ENCODE measurements around the gene CLIC4. TPM values are rescaled to one million over a fixed set of nuclear protein-coding genes. Genes with fewer than 3 reads are reported as not detected.

CLIC4 gene
- total RNA-seq, 4 donors from 2014 or later: 399 to 688 (median 564) TPM

GRCh38 chr1:24743404-24744211, 1.6 kb upstream of the CLIC4 start:
- DNase-seq (ENCODE audit: low spot score in 2 of 2): peak in 1 of 2 donors; percentile 1

GRCh38 chr1:24745711-24746413, 615 bp downstream of the CLIC4 start:
- Histone ChIP-seq H3K4me3 (peak overlapping the region; percentile 68 to 89 (median 85)), H3K27me3 (no peaks in the 10 kb centered on the region), H3K36me3 (no peaks in the 10 kb centered on the region), H3K9me3 (no peaks in the 10 kb centered on the region), H3K4me1 (peaks cover 0 to 56% (median 31%) of the 10 kb centered on the region in 4 donors), H3K27ac (peak overlapping the region; percentile 94 to 99 (median 96))
- DNase-seq (ENCODE audit: low spot score in 2 of 2): peak; percentile 67 to 84
- TF ChIP-seq POLR2A (IDR thresholded peaks at IDR 0.05) (peak in 1 of 2 donors; percentile 19), EP300 (IDR thresholded peaks at IDR 0.05) (peak in 1 of 2 donors; percentile 81), CTCF (IDR thresholded peaks at IDR 0.05) (no peak)
- WGBS, 2 donors: 0 to 1% methylated on average over 29 to 39 of the region's 70 CpGs

More at GRCh38 chr1:24743404-24744211, 1.6 kb upstream of the CLIC4 start:
- 39 to 40% methylated on average over 10 of the region's 10 CpGs for WGBS, 2 donors
- Histone ChIP-seq H3K4me1 (peaks cover 0 to 34% (median 19%) of the 10 kb centered on the region in 4 donors), H3K36me3 (no peaks in the 10 kb centered on the region), H3K27me3 (no peaks in the 10 kb centered on the region), H3K4me3 (peak overlapping the region in 2 of 4 donors; percentile 17 to 81), H3K27ac (peak overlapping the region; percentile 89 to 99 (median 94)), H3K9me3 (no peaks in the 10 kb centered on the region)
- peak; percentile 55 to 73 for TF ChIP-seq EP300 (IDR thresholded peaks at IDR 0.05)
- TF ChIP-seq POLR2A (IDR thresholded peaks at IDR 0.05): peak in 1 of 2 donors; percentile 21
- no peak for TF ChIP-seq CTCF (IDR thresholded peaks at IDR 0.05)

- DNase-seq (ENCODE audit: low spot score in 2 of 2): no peak
- H3K4me1 ChIP-seq: peaks cover 0 to 68% (median 33%) of the 10 kb centered on the region in 4 donors
- 65 to 68% methylated on average over 14 of the region's 14 CpGs for WGBS, 2 donors
These were observed 3.2 kb downstream of the CLIC4 start for GRCh38 chr1:24748191-24749121.

GRCh38 chr1:24749252-24749651, 4.0 kb downstream of the CLIC4 start:
- DNase-seq (ENCODE audit: low spot score in 2 of 2): no peak
- H3K4me1 ChIP-seq: peaks cover 0 to 68% (median 29%) of the 10 kb centered on the region in 4 donors
- no peaks in the 10 kb centered on the region for H3K9me3 ChIP-seq
- TF ChIP-seq EP300 (IDR thresholded peaks at IDR 0.05) (no peak), CTCF (IDR thresholded peaks at IDR 0.05) (no peak), POLR2A (IDR thresholded peaks at IDR 0.05) (no peak)
- H3K27ac ChIP-seq: peak overlapping the region in 3 of 4 donors; percentile 96 to 99 (median 97)
- 87 to 90% methylated on average over 1 of the region's 1 CpG for WGBS, 2 donors
- H3K4me3 ChIP-seq: peak overlapping the region; percentile 9 to 89 (median 50)
- no peaks in the 10 kb centered on the region for H3K36me3 ChIP-seq
- H3K27me3 ChIP-seq: no peaks in the 10 kb centered on the region

More at GRCh38 chr1:24748191-24749121, 3.2 kb downstream of the CLIC4 start:
- Histone ChIP-seq H3K27me3 (no peaks in the 10 kb centered on the region), H3K4me3 (peak overlapping the region; percentile 68 to 89 (median 85)), H3K36me3 (no peaks in the 10 kb centered on the region), H3K27ac (peak overlapping the region; percentile 94 to 99 (median 96)), H3K9me3 (no peaks in the 10 kb centered on the region)
- no peak for TF ChIP-seq POLR2A (IDR thresholded peaks at IDR 0.05)
- TF ChIP-seq EP300 (IDR thresholded peaks at IDR 0.05): no peak
- no peak for TF ChIP-seq CTCF (IDR thresholded peaks at IDR 0.05)

Data from tibial nerve (tissue), 4 donors.